ENCODE data around the gene COX14.

GRCh38 chr12:50117057-50117622, 5.1 kb downstream of the COX14 start:
- TF ChIP-seq, protein P1, sequence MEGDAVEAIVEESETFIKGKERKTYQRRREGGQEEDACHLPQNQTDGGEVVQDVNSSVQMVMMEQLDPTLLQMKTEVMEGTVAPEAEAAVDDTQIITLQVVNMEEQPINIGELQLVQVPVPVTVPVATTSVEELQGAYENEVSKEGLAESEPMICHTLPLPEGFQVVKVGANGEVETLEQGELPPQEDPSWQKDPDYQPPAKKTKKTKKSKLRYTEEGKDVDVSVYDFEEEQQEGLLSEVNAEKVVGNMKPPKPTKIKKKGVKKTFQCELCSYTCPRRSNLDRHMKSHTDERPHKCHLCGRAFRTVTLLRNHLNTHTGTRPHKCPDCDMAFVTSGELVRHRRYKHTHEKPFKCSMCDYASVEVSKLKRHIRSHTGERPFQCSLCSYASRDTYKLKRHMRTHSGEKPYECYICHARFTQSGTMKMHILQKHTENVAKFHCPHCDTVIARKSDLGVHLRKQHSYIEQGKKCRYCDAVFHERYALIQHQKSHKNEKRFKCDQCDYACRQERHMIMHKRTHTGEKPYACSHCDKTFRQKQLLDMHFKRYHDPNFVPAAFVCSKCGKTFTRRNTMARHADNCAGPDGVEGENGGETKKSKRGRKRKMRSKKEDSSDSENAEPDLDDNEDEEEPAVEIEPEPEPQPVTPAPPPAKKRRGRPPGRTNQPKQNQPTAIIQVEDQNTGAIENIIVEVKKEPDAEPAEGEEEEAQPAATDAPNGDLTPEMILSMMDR (IDR thresholded peaks at IDR 0.05), result no peak
- no peak for TF ChIP-seq POLR2A (IDR thresholded peaks at IDR 0.05)
